GM18861 (cell line): Measurements from ENCODE around the gene OPALIN.
"Not testable (repeated sequence)": the region's sequence is repeated elsewhere in the genome, so short reads cannot be mapped to it uniquely, and the experiment has no call there.

Experiments
- ATAC-seq: cut with Tn5 transposase; IDR thresholded peaks from one replicate; pipeline ENCODE4 v1.9.1; 2021; ENCODE audit not compliant: unreplicated experiment

The OPALIN gene

DNA sequence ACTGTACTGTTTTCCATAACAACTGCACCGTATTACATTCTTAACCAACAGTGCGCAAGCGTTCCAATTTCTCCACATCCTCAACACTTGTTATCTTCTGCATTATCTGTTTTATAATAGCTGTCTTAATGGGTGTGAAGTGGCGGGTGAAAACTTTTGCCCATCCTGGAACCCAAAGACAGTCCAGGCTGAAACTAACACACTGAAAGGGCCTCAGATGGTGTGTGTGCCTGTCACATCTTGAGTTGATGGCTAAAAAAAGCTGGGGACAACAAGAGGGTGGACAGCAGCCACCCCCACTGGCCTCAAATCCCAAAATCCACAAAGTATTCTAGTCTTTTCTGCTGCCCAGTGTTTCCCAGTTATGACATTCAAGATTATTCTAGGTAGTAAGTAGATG, 19.4 kb downstream of the OPALIN start:
- no peak for ATAC-seq

DNA sequence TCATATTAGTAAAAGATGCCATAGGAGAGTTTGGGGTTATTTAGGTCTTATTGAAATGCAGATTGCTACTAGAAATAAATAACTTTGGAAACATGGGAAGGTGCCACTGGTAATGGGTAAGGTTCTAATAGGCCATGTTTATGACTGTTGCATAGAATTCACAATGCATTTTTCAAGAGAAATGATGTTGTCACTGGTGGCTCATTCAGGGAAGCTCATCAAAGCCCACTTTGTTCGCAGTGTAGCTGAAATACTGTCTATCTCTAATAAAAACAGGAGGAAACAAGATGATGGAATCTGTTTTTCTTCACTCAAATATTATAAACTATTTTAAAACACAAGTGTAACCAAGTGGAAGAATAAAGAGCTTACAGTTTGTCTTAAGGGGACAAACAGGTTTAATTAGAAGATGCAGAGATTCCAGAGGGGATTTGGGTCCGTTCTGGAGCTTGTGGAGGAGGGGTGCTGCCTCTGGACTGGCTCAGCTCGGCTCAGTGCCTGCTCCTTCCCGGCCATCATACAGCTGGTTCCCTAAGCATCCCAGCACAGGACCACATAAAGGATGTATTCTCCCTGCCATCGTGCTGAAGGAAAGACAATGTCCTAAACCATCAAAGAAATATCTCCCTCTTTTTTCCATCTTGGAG, 20.4 kb downstream of the OPALIN start:
- ATAC-seq = no peak

DNA sequence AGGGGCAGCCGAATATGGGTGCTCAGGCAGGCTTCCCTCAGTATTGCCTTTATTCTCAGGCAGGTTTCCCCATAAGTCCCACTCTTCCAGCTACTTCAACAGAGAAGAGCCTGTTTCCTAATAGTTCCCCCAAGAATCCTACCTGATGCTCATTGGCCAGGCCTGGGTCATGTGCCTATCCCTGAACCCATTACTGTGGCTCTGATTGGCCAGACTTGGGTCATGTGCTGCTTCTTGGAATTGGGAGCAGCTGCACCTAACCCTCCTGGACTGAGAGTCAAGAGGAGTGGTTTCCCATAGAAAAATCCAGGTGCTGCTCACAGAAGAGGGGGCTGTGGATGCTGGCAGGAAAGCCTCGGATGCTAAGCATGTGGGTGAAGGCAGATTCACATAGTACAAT, 21.7 kb downstream of the OPALIN start:
- no peak for ATAC-seq

DNA sequence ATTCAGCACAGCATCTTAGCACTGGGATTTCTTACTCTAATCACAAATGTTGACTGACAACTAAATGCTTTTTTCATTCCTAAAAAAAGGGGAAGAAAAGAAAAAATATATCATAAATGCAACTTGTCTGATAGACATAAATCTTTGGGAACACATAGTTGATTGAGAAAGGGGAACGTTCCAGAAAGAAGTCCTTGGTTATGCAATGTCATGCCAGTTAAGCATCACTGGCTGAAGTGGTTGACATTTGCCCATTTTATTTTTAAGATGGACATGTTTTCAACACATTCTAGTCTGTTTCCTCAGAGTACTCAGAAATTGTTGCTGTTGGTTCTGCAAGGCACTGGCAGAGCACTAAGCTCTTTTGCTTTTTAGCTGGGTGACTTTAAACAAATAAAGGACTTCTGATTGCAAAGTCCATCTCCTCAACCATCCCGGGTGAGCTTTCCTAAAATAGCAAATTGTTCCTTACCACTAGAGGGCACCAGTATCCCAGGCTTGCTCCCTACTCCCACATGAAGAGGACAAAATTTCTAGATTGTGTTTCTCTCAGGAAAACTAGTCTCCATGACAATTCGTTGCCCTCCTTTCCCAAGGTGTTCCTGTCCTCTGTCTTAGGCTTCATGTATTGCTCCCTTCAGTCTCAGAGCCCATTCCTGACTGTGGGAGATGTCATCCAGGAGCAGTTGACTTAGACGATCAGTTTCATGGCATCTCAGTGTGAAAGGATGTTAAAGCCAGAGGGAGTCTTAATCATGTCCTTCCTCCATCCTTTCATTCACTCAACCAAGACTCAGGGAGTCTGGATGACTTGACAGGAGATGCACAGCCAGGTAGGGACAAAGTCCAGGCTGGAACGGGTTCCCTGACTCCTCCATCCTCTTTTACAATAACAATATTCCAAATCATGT, 23.9 kb downstream of the OPALIN start:
- no peak for ATAC-seq

DNA sequence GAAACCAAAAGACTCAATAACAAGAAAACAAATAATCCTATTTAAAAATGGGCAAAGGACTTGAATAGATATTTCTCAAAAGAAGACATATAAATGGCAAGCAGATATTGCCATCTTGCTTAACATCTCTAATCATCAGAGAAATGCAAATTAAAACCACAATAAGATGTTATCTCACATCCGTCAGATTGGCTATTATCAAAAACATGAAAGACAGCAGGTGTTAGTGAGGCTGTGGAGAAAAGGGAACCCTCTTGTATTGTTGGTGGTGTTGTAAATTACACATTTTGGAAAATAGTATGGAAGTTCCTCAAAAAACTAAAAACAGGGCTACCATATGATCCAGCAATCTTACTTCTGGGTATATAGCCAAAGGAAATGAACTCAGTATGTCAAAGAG, 25.7 kb downstream of the OPALIN start:
- ATAC-seq = no peak

DNA sequence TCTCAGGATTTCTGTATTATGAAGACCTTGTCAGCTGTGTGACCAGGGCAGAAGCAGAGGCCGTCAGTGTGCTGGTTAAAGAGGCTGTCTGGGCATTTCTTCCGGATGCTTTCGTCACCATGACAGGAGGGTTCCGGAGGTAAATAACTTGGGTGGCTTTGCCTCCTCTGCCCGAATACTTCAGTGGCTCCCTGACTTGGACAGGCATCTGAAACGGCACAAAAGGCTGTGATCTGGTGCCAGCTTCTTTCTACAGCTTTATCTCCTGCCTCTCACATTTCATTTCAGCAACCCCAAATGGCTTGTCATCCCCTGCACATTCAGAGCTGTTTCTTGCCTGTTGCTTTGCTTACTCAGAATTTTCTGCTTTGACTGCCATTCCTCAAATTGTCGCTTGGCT, 31.3 kb downstream of the OPALIN start:
- ATAC-seq = no peak

DNA sequence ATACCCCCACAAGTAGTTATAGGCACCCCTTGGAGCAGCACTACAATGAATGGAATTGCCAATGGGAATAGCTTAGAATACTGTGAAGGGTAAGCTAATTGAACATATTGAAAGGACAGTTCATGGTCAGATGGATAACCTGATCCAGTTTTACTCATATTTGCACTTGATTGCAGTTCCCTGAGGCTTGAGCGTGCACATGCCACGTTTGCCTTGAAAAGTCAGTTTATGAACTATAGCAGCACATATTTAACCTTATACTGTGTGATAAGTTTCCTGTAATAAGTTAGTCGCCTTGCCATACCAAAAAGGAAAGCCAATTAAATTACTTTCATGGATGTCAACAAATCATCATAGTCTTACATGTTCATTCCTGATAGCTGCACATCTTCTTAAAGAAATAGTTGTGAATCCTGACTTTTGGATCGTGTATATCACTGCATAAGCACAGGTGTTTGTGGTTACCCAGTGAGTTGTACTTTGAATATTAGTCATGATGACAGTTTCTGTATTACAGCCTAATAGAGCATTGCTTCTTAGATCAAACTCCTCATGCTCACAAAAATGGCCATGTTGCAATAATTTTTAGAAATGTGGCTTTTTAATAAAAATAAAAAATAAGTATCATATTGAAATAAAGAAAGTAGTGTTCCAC, 33.0 kb downstream of the OPALIN start:
- ATAC-seq = peak; percentile 85

DNA sequence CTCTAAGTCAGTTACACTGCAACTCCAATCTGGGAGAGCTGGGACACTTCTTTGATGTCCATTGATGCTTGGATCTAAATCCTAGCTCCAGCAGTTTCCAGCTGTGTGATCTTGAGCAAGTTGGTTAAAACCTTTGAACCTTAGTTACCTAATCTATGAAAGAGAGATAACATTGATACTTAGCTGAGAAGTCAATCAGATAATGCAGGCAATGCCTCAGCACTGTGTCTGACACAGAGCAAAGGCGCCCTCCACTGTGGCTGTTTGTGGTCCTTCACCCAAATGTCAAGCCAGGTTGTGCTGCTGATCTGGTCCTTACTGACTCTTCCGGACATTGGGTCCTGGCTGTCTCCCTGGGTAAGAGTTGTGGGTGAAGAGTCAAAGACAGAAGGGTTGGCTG, 34.4 kb downstream of the OPALIN start:
- ATAC-seq = no peak

DNA sequence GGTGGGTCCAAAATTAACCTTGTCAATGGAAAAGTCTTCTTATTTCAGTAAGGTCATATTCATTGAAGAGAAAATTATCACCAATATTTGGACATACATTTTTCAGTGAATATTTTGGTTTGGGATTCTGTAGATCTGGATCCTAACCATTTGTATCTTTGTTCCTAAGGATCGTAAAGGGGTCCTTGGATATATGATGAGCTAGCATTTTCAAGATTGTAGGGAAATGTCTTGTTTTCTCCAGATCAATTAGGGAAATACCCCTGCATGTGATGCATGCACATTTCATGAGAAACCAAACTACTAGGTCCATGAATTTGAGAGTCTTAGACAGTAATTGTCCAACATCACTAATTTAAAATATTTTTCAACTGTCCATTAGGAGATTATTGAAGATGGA, 36.5 kb downstream of the OPALIN start:
- no peak for ATAC-seq

DNA sequence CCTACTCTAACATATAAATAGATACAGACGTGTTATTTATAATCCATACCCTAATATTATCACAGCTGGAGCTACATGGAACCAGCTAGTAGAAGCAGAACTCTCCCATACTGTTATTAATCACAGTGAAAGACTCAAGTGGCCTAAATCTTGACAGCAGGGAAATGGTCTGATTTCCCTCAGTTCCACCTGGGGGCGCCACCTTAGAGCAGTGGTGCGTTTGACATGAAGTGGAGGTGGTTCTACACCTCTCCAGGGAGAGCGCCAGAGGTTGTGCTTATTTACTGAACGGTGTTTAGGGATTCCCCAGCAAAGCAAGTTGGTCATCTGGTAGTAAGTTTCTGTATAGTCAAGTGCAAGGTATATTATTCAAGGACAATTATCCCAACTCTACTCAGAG, 37.0 kb downstream of the OPALIN start:
- no peak for ATAC-seq

DNA sequence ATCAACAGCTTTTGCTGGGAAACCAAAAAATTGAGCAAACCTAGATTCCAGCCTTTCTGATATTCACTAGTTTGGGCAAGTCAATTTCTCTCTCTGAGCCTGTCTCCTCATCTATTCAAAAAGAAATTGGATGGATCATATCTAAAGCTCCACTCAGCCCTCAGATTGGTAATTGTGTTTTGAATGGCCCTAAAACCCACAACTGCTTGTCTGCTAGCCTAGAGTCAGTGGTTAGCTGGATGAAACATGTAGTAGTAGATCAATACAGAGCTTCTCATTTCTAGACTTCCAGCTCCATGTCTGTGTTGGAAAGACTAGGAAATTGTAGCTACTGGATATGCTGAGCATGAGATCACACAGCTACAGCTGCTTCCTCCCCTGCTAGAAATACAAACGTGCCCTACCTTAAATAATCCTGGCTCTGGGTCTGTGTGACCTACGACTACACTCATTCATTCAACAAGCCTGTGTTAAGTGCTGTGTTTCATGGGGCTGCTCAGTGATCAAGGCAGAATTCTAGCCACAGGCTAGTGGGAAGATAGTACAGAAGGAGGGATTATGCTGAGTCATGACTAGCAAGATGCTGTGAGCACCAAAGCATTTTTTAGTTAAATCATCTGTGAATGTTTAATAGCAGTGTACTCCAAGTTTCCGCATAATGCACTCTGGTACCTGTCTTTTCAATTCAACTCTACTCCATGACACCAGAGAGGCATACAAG, 38.9 kb downstream of the OPALIN start:
- ATAC-seq = no peak

DNA sequence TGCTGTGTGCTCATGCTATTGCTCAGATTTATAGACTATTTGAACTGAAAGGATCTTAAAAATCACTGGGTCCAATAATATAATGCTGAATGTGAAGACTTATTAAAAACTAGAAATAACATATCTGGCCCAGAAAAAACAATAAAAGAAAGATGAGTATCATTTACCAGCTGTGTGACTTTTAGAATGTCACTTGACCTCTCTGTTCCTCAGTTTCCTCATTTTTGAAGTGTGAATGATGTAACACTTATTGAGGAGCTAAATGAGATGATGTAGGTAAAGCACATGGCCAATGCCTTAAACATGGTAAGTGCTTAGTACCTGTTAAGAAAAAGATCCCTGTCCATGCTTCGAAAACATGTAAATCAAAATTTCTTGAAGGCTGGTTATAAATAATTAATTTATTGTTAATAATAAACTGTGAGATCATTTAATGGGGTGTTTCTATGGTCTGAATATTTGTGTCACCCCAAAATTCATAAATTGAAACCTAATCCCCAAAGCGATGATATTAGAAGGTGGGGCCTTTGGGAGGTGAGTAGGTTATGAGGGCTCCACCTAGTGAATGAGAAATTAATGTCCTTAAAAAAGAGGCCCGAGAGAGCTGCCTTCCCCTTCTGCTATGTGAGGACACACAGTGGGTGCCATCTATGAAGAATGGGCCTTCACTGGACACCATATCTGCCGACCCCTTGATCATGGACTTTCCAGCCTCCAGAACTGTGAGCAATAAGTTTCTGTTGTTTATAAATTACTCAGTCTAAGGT, 41.6 kb downstream of the OPALIN start:
- ATAC-seq = no peak

DNA sequence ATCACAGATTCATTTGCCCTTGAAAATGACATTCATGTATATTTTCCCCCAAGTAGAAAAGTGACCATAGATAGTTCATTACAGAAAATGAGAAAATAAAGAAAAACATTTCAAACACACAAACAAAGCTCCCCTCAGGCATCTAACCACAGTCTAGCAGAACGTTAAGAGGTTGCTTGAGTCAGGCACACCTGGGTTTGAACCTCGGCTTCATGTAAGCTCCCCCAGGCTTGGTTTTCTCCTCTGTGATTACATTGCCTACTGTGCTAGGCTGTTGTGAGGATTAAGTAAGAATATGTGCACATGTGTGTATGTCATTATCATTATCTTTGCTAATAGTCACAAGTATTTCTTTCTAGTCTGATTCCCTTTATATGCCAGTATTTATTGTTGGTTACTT, 45.5 kb downstream of the OPALIN start:
- ATAC-seq = no peak

DNA sequence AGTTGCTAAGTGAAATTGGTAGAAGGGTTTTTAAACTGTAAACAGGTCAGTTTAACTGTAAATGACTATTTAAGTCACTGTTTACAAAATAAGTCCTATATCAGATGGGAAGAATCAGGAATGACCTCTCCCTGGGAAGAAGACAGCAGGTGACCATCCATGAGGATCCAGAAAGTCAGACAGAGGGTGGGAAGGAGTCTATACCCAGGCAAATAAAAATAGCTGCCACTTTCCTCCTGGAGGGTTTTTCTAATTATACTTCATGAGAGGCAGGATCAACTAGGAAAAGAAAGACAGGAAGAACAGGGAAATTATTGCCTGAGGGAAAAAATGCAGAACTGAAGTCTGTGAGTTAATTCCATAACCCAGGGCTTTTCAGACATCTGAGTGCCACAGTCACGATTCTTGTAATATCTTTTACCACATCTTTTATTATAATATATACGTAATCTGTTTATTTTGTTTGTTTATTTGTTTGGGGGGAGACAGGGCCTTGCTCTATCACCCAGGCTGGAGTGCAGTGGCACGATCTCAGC, 47.6 kb downstream of the OPALIN start:
- no peak for ATAC-seq

DNA sequence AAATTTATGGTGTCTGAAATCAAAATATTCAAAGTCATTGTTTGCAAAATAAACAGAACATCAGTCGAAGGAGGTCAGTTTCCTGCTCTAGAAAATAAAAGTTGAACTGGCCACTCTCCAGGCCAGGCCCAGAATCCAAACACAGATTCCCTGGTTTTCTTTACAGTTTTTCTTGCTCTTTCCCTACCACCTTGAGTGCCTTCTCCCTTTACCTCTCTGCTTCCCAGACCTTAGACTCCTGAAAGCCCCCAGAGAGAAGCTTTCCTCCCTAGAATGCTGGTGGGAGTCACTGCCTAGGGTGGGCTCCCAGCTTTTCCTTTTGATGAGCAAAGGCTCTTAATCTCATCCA, 48.5 kb downstream of the OPALIN start:
- no peak for ATAC-seq

DNA sequence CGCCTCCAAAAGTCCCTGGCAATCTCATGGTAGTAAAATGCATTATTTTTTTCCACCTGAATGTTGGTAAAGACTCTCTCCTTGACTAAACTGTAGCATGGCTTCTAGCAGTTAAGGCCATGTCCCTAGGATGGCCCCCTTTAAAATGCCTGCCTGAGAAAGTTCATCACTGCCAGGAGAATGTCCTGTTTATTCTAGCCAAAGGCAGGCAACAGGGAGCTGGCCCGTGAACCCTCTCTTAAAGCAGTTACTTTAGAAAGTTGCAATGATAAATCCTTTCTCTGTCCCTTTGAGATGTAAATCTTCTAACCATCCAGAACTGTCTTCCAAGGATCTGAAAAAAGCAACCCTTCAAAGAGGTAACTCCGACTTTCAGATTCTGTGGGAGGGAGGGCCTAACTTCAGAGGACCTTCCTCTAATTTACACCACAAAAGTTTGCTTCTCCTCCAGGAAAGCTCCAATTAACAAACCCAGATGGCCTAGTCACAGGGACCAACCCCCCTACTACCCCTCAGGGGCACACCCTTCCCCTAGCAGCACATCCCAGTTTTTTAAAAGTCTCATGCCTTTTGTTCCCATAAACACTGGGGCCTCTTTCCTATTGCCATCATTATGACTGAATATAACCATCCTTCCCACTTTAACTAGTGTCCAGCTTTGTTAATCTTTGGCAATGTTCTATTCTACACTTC, 49.0 kb downstream of the OPALIN start:
- no peak for ATAC-seq

DNA sequence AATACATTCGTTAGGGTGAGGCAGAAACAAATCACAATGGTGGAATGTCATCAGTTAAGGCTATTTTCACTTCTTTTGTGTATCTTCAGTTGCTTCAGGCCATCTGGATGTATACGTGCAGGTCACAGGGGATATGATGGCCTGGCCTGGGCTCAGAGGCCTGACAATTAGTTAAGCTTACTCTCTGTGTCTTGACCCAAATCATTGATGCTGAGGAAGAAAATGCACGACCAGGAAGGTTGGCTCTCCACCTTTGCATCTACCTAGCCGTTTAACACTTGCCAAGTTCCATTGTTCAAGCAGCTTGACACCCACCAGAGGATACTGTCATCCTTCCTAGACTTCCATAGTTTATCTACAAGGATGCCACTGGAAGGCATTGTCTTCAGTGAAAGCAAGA, 49.9 kb downstream of the OPALIN start:
- ATAC-seq = not testable (repeated sequence)

DNA sequence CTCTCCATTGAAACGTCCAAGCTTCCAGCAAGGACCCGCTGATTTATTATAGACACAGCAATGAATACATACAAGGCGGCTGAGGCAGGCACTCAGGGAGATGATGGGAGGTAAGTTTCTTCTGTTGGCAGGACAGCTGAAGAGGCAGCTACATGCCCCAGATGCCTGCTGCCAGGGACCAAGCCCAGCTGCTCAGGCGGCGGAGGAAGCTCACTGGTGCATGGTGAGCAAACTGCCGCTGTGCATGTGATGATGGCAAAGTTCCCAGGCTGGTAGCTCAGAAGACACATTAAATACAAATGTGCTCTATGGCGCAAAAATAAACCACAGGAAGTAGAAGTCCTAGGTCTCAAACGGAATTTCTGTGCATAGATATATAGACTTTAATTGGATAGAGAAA, 52.3 kb downstream of the OPALIN start:
- ATAC-seq = peak; percentile 67

DNA sequence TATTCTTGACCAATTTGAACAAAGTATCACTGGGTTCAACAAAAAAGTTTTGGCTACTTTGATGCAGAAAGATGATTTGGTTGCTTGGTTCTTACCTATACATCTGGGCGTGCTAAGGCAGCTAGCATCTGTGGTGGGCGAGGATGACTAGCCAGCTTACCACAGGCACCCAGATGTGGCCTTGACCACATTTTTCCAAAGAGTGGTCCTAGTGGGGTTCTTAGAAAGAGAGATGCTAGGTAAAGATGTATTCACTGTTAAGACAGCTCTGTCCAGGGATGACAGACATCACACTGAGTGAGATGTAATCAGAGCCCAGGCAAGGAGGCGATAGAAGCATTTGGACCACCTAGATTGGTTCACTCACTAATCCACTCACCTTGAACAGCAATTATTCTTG, 53.8 kb downstream of the OPALIN start:
- no peak for ATAC-seq

DNA sequence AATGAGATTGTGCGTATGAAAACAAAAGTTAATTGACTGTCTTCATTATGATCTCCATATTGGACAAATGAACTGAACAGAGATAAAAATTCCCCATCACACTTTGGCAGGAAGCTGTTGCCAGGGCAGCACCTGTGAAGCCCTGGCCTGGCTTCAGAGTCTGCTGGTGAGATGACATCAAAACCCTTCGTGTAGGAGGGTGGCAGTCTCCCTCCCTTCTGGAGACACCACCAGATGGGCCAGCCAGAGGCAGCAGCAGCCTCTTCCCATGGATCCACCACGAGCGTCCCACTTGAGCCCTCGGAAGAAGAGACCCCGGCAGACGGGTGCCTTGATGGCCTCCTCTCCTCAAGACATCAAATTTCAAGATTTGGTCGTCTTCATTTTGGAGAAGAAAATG, 54.6 kb downstream of the OPALIN start, which contains the start of gene DNTT:
TSS of gene DNTT (plus strand) at position 205 of the 400 bp plus-strand sequence. CDS start at position 269, 64 bp downstream.
- no peak for ATAC-seq
